Esophagus (tissue), 2 donors: Measurements from ENCODE around the gene MATK. TPM values are rescaled to one million over a fixed set of nuclear protein-coding genes. Genes with fewer than 3 reads are reported as not detected.

Source experiments
- H3K27ac ChIP-seq, 2 donors: one replicate each; pipeline ENCODE4 v1.5.1; 2013; ENCODE audit warnings: low read depth in 2 of 2, mild to moderate bottlenecking in 2 of 2, inconsistent platforms in 1 of 2, low read length in 1 of 2, moderate library complexity in 1 of 2
- H3K27me3 ChIP-seq, 2 donors: one replicate each; pipeline ENCODE4 v1.6.1; 2013; ENCODE audit warnings: low read length in 2 of 2, control low read depth in 1 of 2, mild to moderate bottlenecking in 1 of 2; ENCODE audit not compliant: insufficient read depth in 2 of 2, control insufficient read depth in 1 of 2
- H3K36me3 ChIP-seq, 2 donors: one replicate each; pipeline ENCODE4 v1.6.1; 2013; ENCODE audit warnings: low read length in 1 of 2; ENCODE audit not compliant: control insufficient read depth in 2 of 2, insufficient read depth in 2 of 2
- H3K4me1 ChIP-seq, 2 donors: one replicate each; pipeline ENCODE4 v1.6.1; 2013; ENCODE audit warnings: low read length in 1 of 2; ENCODE audit not compliant: control insufficient read depth in 2 of 2, insufficient read depth in 2 of 2
- H3K4me3 ChIP-seq, 2 donors: one replicate each; pipeline ENCODE4 v1.5.1; 2013; ENCODE audit warnings: low read length in 2 of 2, mild to moderate bottlenecking in 2 of 2, low read depth in 1 of 2, moderate library complexity in 1 of 2
- H3K9me3 ChIP-seq, 2 donors: one replicate each; pipeline ENCODE4 v1.6.1; 2013; ENCODE audit warnings: mild to moderate bottlenecking in 2 of 2, low read depth in 1 of 2, low read length in 1 of 2, moderate library complexity in 1 of 2; ENCODE audit not compliant: control insufficient read depth in 2 of 2, insufficient read depth in 1 of 2
- WGBS, 2 donors: extraction: QIAGEN DNeasy Blood & Tissue Kit; methylation state at CpG; one replicate each; pipeline ENCODE4 v1.1.7; 2013; 5-methylcytosine and 5-hydroxymethylcytosine counted together
- polyA plus RNA-seq, 2 donors: library from polyadenylated mRNA; stranded (reverse); fragments of 200-250 nt; gene quantifications; one replicate each; pipeline ENCODE4 v1.2.3, GENCODE V29; 2013
- donor health status: healthy with polysubstance abuse.
- donor health status: Bipolar disorder and iron deficiency.

The MATK gene
- polyA plus RNA-seq, 2 donors = 2.4 to 2.6 TPM

- Histone ChIP-seq H3K27me3 (no peaks in the 10 kb centered on the region), H3K4me1 (peaks cover 0 to 16% of the 10 kb centered on the region in 2 donors), H3K4me3 (no peak overlapping the region), H3K36me3 (no peaks in the 10 kb centered on the region), H3K27ac (no peak overlapping the region), H3K9me3 (peaks cover 0 to 2% of the 10 kb centered on the region in 2 donors)
- WGBS, 2 donors = 83 to 84% methylated on average over 19 of the region's 19 CpGs
These were observed 20.9 kb upstream of the MATK start for GRCh38 chr19:3807131-3807480.

- 86 to 91% methylated on average over 29 of the region's 29 CpGs for WGBS, 2 donors
These were observed 19.7 kb upstream of the MATK start for GRCh38 chr19:3805859-3806258.

DNA sequence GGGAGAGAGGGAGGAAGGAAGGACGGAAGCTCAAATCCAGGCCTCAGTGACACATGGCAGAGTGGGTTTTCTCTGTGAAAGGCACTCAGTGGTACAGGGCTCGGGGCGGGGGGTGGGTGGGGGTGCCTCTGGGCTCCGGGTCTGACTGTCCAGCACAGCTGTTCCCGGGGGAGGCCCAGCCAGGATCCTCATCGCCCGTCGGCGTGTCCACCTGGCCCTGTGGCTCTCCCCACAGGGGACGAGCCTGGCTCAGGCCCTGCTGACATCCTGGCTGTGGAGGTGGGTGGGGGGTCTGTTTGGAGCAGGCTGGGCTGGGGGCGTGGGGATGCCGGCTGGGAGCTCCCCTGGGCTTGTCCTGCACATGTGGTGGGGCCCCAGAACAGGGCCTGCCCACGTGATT, 18.2 kb upstream of the MATK start:
- no peak overlapping the region for H3K27ac ChIP-seq
- H3K4me1 ChIP-seq = peaks cover 0 to 24% of the 10 kb centered on the region in 2 donors
- no peak overlapping the region for H3K4me3 ChIP-seq
- no peaks in the 10 kb centered on the region for H3K27me3 ChIP-seq
- no peaks in the 10 kb centered on the region for H3K36me3 ChIP-seq
- WGBS, 2 donors = 80% methylated on average over 13 of the region's 13 CpGs
- peaks cover 0 to 2% of the 10 kb centered on the region in 2 donors for H3K9me3 ChIP-seq

More at GRCh38 chr19:3805859-3806258, 19.7 kb upstream of the MATK start:
- Histone ChIP-seq H3K27ac (no peak overlapping the region), H3K36me3 (no peaks in the 10 kb centered on the region), H3K4me3 (no peak overlapping the region), H3K27me3 (no peaks in the 10 kb centered on the region), H3K4me1 (peaks cover 0 to 24% of the 10 kb centered on the region in 2 donors), H3K9me3 (peaks cover 0 to 2% of the 10 kb centered on the region in 2 donors)

DNA sequence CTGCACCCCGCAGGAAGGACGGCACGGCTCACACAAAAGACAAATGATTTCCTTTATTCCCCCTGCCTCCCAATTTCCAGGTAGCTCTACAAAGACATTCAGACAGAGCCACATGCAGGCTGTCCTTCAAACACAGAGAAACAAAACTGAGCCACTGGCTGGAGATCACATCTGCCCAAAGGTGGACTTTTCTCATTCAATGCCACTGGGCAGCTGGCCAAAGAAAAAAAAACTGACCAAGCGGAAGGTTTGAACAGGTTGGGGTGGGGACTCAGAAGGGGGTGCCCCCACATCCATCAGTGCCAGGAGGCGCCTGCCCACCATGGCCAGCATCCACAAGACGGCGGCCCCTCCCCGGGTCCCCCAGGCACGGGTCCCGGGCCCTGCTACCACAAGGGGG, 17.8 kb upstream of the MATK start:
- Histone ChIP-seq H3K4me3 (no peak overlapping the region), H3K9me3 (peaks cover 0 to 2% of the 10 kb centered on the region in 2 donors), H3K27me3 (no peaks in the 10 kb centered on the region), H3K4me1 (peaks cover 0 to 24% of the 10 kb centered on the region in 2 donors), H3K27ac (no peak overlapping the region), H3K36me3 (no peaks in the 10 kb centered on the region)
- WGBS, 2 donors = 69 to 73% methylated on average over 10 of the region's 10 CpGs

GRCh38 chr19:3803114-3803888, 17.1 kb upstream of the MATK start:
- Histone ChIP-seq H3K4me3 (no peak overlapping the region), H3K27me3 (no peaks in the 10 kb centered on the region), H3K36me3 (no peaks in the 10 kb centered on the region), H3K9me3 (peaks cover 0 to 2% of the 10 kb centered on the region in 2 donors), H3K27ac (no peak overlapping the region), H3K4me1 (peaks cover 0 to 20% of the 10 kb centered on the region in 2 donors)
- 84 to 87% methylated on average over 21 to 24 of the region's 24 CpGs for WGBS, 2 donors

DNA sequence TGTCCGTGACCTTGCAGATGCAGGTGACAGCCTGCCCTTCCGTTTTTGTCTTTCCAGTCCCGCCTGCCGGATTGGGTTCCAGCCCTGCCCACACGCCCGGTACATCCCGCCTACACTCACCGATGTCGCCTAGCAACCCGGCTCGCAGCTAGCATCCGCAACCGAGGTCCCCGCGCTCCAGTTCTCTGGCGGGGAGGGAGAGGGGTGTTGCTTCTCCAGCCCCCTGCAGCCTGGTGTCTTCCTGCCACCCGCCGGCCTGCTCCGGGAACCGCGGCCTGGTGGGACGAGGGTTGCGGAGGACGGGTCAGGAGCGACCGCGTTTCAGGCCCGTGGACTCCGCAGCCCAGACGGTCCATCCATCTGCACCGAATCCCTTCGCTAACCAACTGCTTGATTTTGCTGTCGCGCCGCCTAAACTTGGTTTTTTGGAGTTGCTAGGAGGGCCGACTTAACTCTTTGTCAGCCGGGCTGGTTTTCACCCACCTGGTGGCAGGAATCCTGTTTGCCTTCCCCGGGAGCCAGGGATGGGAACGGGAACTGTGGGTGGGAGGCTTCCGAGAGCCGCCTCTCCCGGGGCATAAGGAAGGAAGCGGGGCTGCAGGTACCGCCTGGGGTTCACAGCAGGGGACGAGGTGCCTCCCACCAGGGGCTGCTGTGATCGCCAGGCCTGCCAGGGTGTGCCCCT, 15.4 kb upstream of the MATK start:
- Histone ChIP-seq H3K4me1 (peaks cover 0 to 9% of the 10 kb centered on the region in 2 donors), H3K27me3 (no peaks in the 10 kb centered on the region), H3K27ac (no peak overlapping the region), H3K4me3 (no peak overlapping the region), H3K36me3 (no peaks in the 10 kb centered on the region), H3K9me3 (no peaks in the 10 kb centered on the region)
- WGBS, 2 donors = 3 to 4% methylated on average over 46 of the region's 46 CpGs

GRCh38 chr19:3800996-3801395, 14.8 kb upstream of the MATK start:
- H3K27me3 ChIP-seq = no peaks in the 10 kb centered on the region

GRCh38 chr19:3798137-3798536, 12.0 kb upstream of the MATK start:
- Histone ChIP-seq H3K27me3 (no peaks in the 10 kb centered on the region), H3K36me3 (no peaks in the 10 kb centered on the region), H3K4me1 (peaks cover 0 to 9% of the 10 kb centered on the region in 2 donors), H3K27ac (no peak overlapping the region), H3K4me3 (no peak overlapping the region), H3K9me3 (no peaks in the 10 kb centered on the region)
- WGBS, 2 donors = 60 to 63% methylated on average over 6 of the region's 6 CpGs

More at GRCh38 chr19:3800996-3801395, 14.8 kb upstream of the MATK start:
- H3K36me3 ChIP-seq = no peaks in the 10 kb centered on the region
- H3K4me3 ChIP-seq = no peak overlapping the region
- WGBS, 2 donors = 32 to 36% methylated on average over 21 of the region's 21 CpGs
- no peaks in the 10 kb centered on the region for H3K9me3 ChIP-seq
- peaks cover 0 to 9% of the 10 kb centered on the region in 2 donors for H3K4me1 ChIP-seq
- no peak overlapping the region for H3K27ac ChIP-seq

GRCh38 chr19:3796358-3796757, 10.2 kb upstream of the MATK start:
- WGBS, 2 donors = 95 to 98% methylated on average over 2 of the region's 2 CpGs
- Histone ChIP-seq H3K36me3 (no peaks in the 10 kb centered on the region), H3K27me3 (no peaks in the 10 kb centered on the region), H3K27ac (no peak overlapping the region), H3K4me3 (no peak overlapping the region), H3K4me1 (peaks cover 0 to 3% of the 10 kb centered on the region in 2 donors), H3K9me3 (no peaks in the 10 kb centered on the region)
